Mononuclear cell (primary cell): ENCODE measurements around the gene VGLL1. TPM values are rescaled to one million over a fixed set of nuclear protein-coding genes. Genes with fewer than 3 reads are reported as not detected.

Experiments used
- H3K27me3 ChIP-seq: 2 replicates; pipeline ENCODE4 v1.6.0; 2011; ENCODE audit warnings: low read length, control low read depth; ENCODE audit not compliant: insufficient read depth
- H3K4me1 ChIP-seq: 2 replicates; pipeline ENCODE4 v1.5.1; 2011; ENCODE audit warnings: mild to moderate bottlenecking, low read length, control low read depth; ENCODE audit not compliant: insufficient read depth
- H3K4me3 ChIP-seq: 2 replicates; pipeline ENCODE4 v1.5.1; 2011; ENCODE audit warnings: mild to moderate bottlenecking, low read length, moderate library complexity
- H3K9me3 ChIP-seq: 2 replicates; pipeline ENCODE4 v1.5.1; 2011; ENCODE audit warnings: low read depth, mild to moderate bottlenecking, control low read depth, low read length
- total RNA-seq: library from RNA; depleted of rRNA; stranded (reverse); fragments of >200 nt; gene quantifications from one replicate; pipeline ENCODE4 v1.2.3, GENCODE V29; 2012

VGLL1 gene
- total RNA-seq, 1 donor = not detected

DNA sequence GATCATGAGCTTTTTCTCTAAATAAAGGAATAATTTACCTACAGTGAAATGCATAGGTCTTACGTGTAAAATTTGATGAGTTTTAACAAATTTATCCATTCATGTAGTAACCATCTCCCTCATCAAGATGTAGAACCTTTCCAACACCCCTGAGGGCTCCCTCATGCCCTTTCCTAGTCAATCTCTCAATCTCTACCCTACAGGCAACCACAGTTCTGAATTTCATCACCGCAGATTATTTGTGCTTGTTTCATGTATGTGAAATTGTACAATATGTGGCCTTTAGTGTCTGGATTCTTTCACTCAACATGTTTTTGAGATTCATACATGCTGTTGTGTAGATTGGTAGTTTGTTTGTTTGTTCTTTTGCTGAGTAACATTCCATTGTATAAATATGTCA lies 2.1 kb downstream of the VGLL1 start:
- no peaks in the 10 kb centered on the region for H3K27me3 ChIP-seq
- no peaks in the 10 kb centered on the region for H3K9me3 ChIP-seq
- H3K4me3 ChIP-seq = no peak overlapping the region
- no peaks in the 10 kb centered on the region for H3K4me1 ChIP-seq

GRCh38 chrX:136538811-136539210 lies 6.8 kb downstream of the VGLL1 start:
- no peaks in the 10 kb centered on the region for H3K27me3 ChIP-seq
- no peaks in the 10 kb centered on the region for H3K4me1 ChIP-seq
- no peaks in the 10 kb centered on the region for H3K9me3 ChIP-seq
- H3K4me3 ChIP-seq = no peak overlapping the region

GRCh38 chrX:136540226-136540625 lies 8.2 kb downstream of the VGLL1 start:
- H3K4me3 ChIP-seq = no peak overlapping the region
- H3K27me3 ChIP-seq = no peaks in the 10 kb centered on the region
- no peaks in the 10 kb centered on the region for H3K9me3 ChIP-seq

DNA sequence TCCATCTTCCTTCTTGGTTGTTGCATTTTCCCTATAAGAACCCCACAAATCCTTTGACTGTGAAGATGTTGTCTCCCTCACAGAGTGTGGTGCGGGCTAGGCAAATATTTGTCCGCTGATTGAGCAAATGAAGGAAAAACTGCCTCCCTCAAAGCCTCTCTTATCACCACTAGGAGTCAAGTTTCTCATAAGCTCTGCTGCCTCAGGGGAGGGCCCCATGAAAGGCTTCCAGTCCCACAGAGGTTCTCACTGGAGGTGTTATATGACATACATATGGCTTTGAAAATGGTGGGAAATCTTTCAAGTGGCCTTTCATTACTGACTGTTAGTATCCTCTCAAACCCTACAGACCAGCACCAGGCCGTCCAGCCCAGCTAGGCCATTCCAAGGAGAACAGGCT lies 9.3 kb downstream of the VGLL1 start:
- no peaks in the 10 kb centered on the region for H3K27me3 ChIP-seq
- peaks cover 7% of the 10 kb centered on the region for H3K4me1 ChIP-seq
- no peaks in the 10 kb centered on the region for H3K9me3 ChIP-seq
- no peak overlapping the region for H3K4me3 ChIP-seq

More at GRCh38 chrX:136540226-136540625, 8.2 kb downstream of the VGLL1 start:
- no peaks in the 10 kb centered on the region for H3K4me1 ChIP-seq

DNA sequence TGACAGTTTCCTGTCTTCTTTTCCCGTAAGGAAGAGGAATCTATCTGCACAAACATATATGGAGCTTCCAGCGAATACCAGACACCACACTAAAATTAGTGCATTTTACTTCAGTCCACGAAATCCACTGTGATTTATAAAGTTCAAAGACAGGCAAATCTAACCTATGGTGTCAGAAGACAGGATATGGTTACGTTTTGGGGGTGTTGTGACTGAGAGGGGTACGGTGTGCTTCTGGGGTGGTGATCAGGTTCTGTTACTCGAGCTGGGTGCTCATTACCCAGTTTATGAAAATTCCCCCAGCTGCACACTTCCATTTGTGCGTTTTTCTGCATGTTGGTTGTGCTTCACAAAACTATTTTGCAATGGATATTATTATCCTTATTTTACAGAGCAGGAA lies 10.3 kb downstream of the VGLL1 start:
- Histone ChIP-seq H3K9me3 (no peaks in the 10 kb centered on the region), H3K4me3 (no peak overlapping the region), H3K27me3 (no peaks in the 10 kb centered on the region), H3K4me1 (peaks cover 13% of the 10 kb centered on the region)

GRCh38 chrX:136546371-136546781 lies 14.4 kb downstream of the VGLL1 start:
- H3K4me1 ChIP-seq = peaks cover 13% of the 10 kb centered on the region
- H3K4me3 ChIP-seq = no peak overlapping the region
- no peaks in the 10 kb centered on the region for H3K27me3 ChIP-seq
- H3K9me3 ChIP-seq = no peaks in the 10 kb centered on the region

- H3K4me1 ChIP-seq = peaks cover 13% of the 10 kb centered on the region
- no peaks in the 10 kb centered on the region for H3K27me3 ChIP-seq
- H3K9me3 ChIP-seq = no peaks in the 10 kb centered on the region
- H3K4me3 ChIP-seq = no peak overlapping the region
Observed at GRCh38 chrX:136549226-136549625, 17.2 kb downstream of the VGLL1 start.

DNA sequence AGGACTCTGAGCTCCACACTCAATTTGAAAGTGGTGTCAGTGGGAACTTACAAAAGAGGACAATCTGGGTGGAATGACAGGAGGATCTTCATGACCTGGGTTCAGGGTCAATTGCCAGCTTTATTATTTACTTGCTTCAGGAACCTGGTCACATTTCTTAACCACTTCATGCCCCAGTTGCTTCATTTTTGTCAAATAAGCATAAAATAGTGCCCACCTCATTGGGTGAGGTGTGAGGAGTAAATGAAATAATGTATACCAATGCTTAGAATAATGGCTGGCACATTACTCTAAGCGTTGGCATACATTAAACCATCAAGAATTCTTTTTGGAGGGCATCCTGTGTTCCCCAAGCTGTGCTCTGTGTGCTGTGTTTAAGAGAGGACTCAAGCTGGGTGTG lies 19.4 kb downstream of the VGLL1 start:
- Histone ChIP-seq H3K9me3 (no peaks in the 10 kb centered on the region), H3K4me1 (peaks cover 5% of the 10 kb centered on the region), H3K4me3 (no peak overlapping the region), H3K27me3 (no peaks in the 10 kb centered on the region)

DNA sequence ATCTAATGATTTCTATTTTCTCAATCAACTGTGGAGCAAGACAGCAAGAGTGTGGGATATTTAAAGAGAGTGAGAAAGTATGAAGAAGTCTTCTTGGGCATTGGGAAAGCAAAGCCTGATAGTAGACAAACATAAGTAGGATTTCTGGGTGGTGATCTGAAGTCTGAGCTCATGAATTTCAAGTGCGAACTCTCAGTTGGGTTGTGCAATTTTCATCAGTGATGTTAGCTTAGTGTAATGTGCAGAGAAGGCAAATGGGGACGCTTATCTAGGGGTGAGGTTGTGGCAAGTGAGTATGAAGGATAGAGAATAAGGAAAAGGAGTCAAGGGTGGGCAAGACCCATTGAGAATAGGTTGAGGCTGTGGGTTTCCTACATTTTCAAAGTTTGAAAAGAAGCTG lies 23.7 kb downstream of the VGLL1 start:
- H3K9me3 ChIP-seq = no peaks in the 10 kb centered on the region
- no peaks in the 10 kb centered on the region for H3K4me1 ChIP-seq
- no peak overlapping the region for H3K4me3 ChIP-seq
- H3K27me3 ChIP-seq = no peaks in the 10 kb centered on the region

GRCh38 chrX:136572030-136572429 lies 40.0 kb downstream of the VGLL1 start:
- H3K4me3 ChIP-seq = no peak overlapping the region
- H3K9me3 ChIP-seq = no peaks in the 10 kb centered on the region
- H3K4me1 ChIP-seq = no peaks in the 10 kb centered on the region
- no peaks in the 10 kb centered on the region for H3K27me3 ChIP-seq

GRCh38 chrX:136574548-136574947 lies 42.5 kb downstream of the VGLL1 start:
- Histone ChIP-seq H3K4me1 (no peaks in the 10 kb centered on the region), H3K4me3 (no peak overlapping the region), H3K9me3 (no peaks in the 10 kb centered on the region), H3K27me3 (no peaks in the 10 kb centered on the region)

GRCh38 chrX:136577552-136577951 lies 45.5 kb downstream of the VGLL1 start:
- H3K4me3 ChIP-seq = no peak overlapping the region
- H3K27me3 ChIP-seq = no peaks in the 10 kb centered on the region
- H3K9me3 ChIP-seq = no peaks in the 10 kb centered on the region
- H3K4me1 ChIP-seq = no peaks in the 10 kb centered on the region

DNA sequence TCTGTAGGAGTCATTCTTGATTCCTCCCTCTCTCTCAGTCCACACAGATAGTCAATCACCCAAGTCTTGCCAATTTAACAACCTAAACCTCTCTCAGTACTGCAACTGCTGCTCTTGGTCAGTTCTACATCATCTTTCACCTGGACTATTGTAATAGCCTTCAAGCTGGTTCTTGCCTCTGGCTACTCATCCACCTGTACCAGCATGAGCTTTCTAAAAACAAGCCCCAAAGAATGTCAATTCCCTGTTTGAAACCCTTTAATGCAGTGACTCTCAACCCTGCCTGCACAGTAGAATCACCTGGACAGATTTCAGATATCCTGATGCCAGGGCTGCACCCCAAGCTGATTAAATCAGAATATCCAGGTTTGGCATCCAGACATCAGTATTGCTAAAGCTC lies 48.3 kb downstream of the VGLL1 start:
- no peaks in the 10 kb centered on the region for H3K9me3 ChIP-seq
- H3K4me1 ChIP-seq = peaks cover 1% of the 10 kb centered on the region
- H3K4me3 ChIP-seq = no peak overlapping the region
- no peaks in the 10 kb centered on the region for H3K27me3 ChIP-seq

GRCh38 chrX:136582624-136583023 lies 50.6 kb downstream of the VGLL1 start:
- Histone ChIP-seq H3K27me3 (no peaks in the 10 kb centered on the region), H3K4me3 (no peak overlapping the region), H3K4me1 (peaks cover 17% of the 10 kb centered on the region), H3K9me3 (no peaks in the 10 kb centered on the region)

DNA sequence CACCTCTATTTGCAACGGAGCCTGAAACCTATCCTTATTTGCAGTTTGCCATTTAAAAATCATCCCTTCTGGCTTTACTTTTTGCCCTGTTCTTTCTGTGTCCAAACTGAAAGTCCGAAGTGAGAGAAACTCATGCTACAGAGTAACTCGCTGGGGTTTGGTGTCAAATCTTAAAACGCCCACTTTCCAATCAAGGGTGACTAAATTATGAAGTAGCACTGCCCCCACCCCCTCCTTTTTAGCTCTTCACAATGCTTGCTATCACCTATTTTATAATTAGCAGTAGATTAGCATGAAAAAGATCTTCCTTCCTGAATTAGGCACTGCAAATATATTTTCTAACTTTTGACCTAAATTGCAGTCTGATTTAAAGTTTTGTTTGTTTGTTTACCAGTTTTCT lies 52.5 kb downstream of the VGLL1 start:
- Histone ChIP-seq H3K27me3 (no peaks in the 10 kb centered on the region), H3K4me3 (no peak overlapping the region), H3K9me3 (no peaks in the 10 kb centered on the region)

GRCh38 chrX:136585262-136585661 lies 53.2 kb downstream of the VGLL1 start:
- H3K4me1 ChIP-seq = peaks cover 22% of the 10 kb centered on the region
- no peak overlapping the region for H3K4me3 ChIP-seq
- H3K27me3 ChIP-seq = no peaks in the 10 kb centered on the region
- no peaks in the 10 kb centered on the region for H3K9me3 ChIP-seq

More for the DNA sequence above, 52.5 kb downstream of the VGLL1 start:
- peaks cover 22% of the 10 kb centered on the region for H3K4me1 ChIP-seq

DNA sequence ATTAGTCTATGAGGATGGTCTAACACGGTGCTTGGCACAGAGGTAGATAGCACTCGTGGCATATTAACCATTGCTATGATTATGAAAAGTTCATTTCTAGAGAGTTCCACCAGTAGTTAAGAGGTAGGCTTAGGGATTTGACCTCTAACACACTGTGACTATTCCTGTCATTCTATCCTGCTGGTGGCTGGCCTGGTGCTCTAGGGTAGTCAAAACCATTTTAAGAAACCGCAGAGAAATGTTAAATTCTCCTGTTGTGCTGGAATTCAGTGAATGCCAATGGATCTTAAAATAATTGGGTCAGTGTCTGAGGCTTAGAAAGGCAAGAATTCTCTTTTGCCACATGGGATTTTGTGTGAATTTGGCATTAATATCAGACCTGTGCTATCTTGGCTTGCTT lies 53.9 kb downstream of the VGLL1 start:
- H3K27me3 ChIP-seq = no peaks in the 10 kb centered on the region
- no peaks in the 10 kb centered on the region for H3K9me3 ChIP-seq
- no peak overlapping the region for H3K4me3 ChIP-seq
- H3K4me1 ChIP-seq = peaks cover 22% of the 10 kb centered on the region
